ENCODE results near the gene PORCN.

DNA sequence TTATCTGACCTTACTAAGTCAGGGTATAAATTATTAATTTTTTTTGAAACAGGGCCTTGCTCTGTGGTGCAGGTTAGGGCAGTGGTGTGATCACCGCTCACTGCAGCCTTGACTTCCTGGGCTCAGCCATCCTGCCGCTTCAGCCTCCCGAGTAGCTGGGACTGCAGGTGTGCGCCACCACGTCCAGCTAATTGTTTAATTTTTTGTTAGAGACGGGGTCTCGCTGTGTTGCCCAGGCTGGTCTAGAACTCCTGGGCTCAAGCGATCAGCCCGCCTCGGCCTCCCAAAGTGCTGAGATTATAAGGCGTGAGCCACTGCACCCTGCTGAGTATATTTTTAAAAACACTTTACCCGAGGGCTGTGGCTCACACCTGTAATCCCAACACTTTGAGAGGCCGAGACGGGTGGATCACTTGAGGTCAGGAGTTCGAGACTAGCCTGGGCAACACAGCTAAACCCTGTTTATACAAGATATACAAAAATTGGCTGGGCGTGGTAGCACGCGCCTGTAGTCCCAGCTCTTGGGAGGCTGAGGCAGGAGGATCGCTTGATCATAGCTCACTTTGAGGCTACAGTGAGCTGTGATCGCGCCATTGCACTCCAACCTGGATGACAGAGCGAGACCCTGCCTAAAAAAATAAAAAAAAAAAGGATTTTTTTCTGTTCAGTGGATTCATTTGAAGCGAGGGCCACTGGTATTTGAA is 30.0 kb downstream of the PORCN start:
- TF ChIP-seq, protein P1, sequence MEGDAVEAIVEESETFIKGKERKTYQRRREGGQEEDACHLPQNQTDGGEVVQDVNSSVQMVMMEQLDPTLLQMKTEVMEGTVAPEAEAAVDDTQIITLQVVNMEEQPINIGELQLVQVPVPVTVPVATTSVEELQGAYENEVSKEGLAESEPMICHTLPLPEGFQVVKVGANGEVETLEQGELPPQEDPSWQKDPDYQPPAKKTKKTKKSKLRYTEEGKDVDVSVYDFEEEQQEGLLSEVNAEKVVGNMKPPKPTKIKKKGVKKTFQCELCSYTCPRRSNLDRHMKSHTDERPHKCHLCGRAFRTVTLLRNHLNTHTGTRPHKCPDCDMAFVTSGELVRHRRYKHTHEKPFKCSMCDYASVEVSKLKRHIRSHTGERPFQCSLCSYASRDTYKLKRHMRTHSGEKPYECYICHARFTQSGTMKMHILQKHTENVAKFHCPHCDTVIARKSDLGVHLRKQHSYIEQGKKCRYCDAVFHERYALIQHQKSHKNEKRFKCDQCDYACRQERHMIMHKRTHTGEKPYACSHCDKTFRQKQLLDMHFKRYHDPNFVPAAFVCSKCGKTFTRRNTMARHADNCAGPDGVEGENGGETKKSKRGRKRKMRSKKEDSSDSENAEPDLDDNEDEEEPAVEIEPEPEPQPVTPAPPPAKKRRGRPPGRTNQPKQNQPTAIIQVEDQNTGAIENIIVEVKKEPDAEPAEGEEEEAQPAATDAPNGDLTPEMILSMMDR (IDR thresholded peaks at IDR 0.05; ENCODE audit: insufficient read depth, low read depth, low read length), result no peak
- no peak for TF ChIP-seq EZH2 (IDR thresholded peaks at IDR 0.05; ENCODE audit: insufficient read depth, low read length)
